RPMI8226 (cell line): ENCODE data around the gene PRAC2.
"Not testable (repeated sequence)": the region's sequence is repeated elsewhere in the genome, so short reads cannot be mapped to it uniquely, and the experiment has no call there.

Experiments used
- DNase-seq: peaks from one replicate; pipeline ENCODE4 v3.0.0-alpha.2; 2015

The PRAC2 gene

GRCh38 chr17:48722915-48723422 lies at the start of gene PRAC2:
Gene PRAC2 (plus strand): TSS chr17:48723185. CDS start chr17:48724411, 1,226 bp downstream.
- DNase-seq: no peak

- DNase-seq: no peak
These were observed 45.9 kb upstream of the PRAC2 start for GRCh38 chr17:48676963-48677558.

GRCh38 chr17:48678141-48678971 lies 44.6 kb upstream of the PRAC2 start:
- peak; percentile 71 for DNase-seq

- DNase-seq: no peak
These were observed 43.4 kb upstream of the PRAC2 start for GRCh38 chr17:48679385-48680096.

- DNase-seq: no peak
These were observed 41.4 kb upstream of the PRAC2 start for GRCh38 chr17:48681609-48682008.

- no peak for DNase-seq
These were observed 32.3 kb upstream of the PRAC2 start for GRCh38 chr17:48690655-48691054.

GRCh38 chr17:48692049-48692448 lies 30.9 kb upstream of the PRAC2 start:
- no peak for DNase-seq

- DNase-seq: no peak
These were observed 29.8 kb upstream of the PRAC2 start for GRCh38 chr17:48693178-48693577.

- DNase-seq: no peak
These were observed 21.0 kb upstream of the PRAC2 start for GRCh38 chr17:48701864-48702532.

GRCh38 chr17:48704361-48705248 lies 18.4 kb upstream of the PRAC2 start:
- DNase-seq: no peak

GRCh38 chr17:48711128-48711527 lies 11.9 kb upstream of the PRAC2 start:
- no peak for DNase-seq

- no peak for DNase-seq
These were observed 7.2 kb upstream of the PRAC2 start for GRCh38 chr17:48715496-48716399.

- not testable (repeated sequence) for DNase-seq
These were observed 6.4 kb upstream of the PRAC2 start for GRCh38 chr17:48716549-48716948.

- no peak for DNase-seq
These were observed 5.4 kb upstream of the PRAC2 start for GRCh38 chr17:48717367-48718226.

GRCh38 chr17:48718227-48718760 lies 4.7 kb upstream of the PRAC2 start:
- DNase-seq: no peak

- no peak for DNase-seq
These were observed 4.0 kb upstream of the PRAC2 start for GRCh38 chr17:48718761-48719641.

- no peak for DNase-seq
These were observed 3.2 kb upstream of the PRAC2 start for GRCh38 chr17:48719642-48720265.
